ENCODE results near the gene GPC5. TPM values are rescaled to one million over a fixed set of nuclear protein-coding genes. Genes with fewer than 3 reads are reported as not detected.

GPC5 gene
- total and polyA plus RNA-seq, 2 donors (not counting 3 experiments of a cell fraction or from before 2014, with no cell fraction given), result 0.59 to 0.97 TPM

GRCh38 chr13:92574499-92574898, 1176.1 kb downstream of the GPC5 start:
- Histone ChIP-seq H3K4me1 (ENCODE audit: control insufficient read depth, extremely low read depth, insufficient read depth, low read length) (no peaks in the 10 kb centered on the region), H3K4me2 (ENCODE audit: insufficient read depth, low read length) (no peak overlapping the region), H4K20me1 (replicated peaks; ENCODE audit: control insufficient read depth, extremely low read depth, insufficient read depth, low read length) (no peaks in the 10 kb centered on the region), H3K4me3 (replicated peaks in 1 of 3; ENCODE audit: insufficient read depth in 1 of 3, low read depth in 1 of 3, low read length in 3 of 3) (no peak overlapping the region), H3K9me3 (replicated peaks; ENCODE audit: control insufficient read depth, insufficient read depth, low read length) (peaks cover 5% of the 10 kb centered on the region), H2AFZ (ENCODE audit: low read depth, low read length) (no peak overlapping the region), H3K27me3 (ENCODE audit: control insufficient read depth in 2 of 2, insufficient read depth in 2 of 2, low read length in 2 of 2) (no peaks in the 10 kb centered on the region), H3K36me3 (ENCODE audit: control insufficient read depth in 2 of 2, extremely low read depth in 1 of 2, insufficient read depth in 2 of 2, low read length in 2 of 2) (no peaks in the 10 kb centered on the region), H3K9me1 (replicated peaks; ENCODE audit: control insufficient read depth, extremely low read depth, insufficient read depth, low read length) (no peaks in the 10 kb centered on the region), H3K79me2 (ENCODE audit: control insufficient read depth, insufficient read depth, low read length) (no peaks in the 10 kb centered on the region), H3K9ac (replicated peaks; ENCODE audit: extremely low read depth, insufficient read depth, low read length) (no peak overlapping the region), H3K27ac (ENCODE audit: insufficient read depth, low read depth, low read length) (no peak overlapping the region)
- DNase-seq (ENCODE audit: low read depth, low spot score) (no peak), FAIRE-seq (no peak)
- dilution Hi-C loops (cut with MboI; ENCODE audit: extremely low pct_ligation_motif_present, low sequenced_read_pairs) (no loop called here), intact Hi-C loops (cut with micrococcal nuclease) (no loop called here)
- BruUV-seq (replicated peaks), result no TSS peak
- TF ChIP-seq FOS (IDR thresholded peaks at IDR 0.05; ENCODE audit: borderline replicate concordance, insufficient read depth, low read length), result no peak
- no peak for TF ChIP-seq CTCF (IDR thresholded peaks at IDR 0.05; ENCODE audit: extremely low read depth in 1 of 2, insufficient read depth in 1 of 2, low read depth in 1 of 2, low read length in 2 of 2)
- TF ChIP-seq MYC (IDR thresholded peaks at IDR 0.05; ENCODE audit: low read depth, low read length), result no peak
- TF ChIP-seq EZH2 (IDR thresholded peaks at IDR 0.05; ENCODE audit: borderline replicate concordance, low read depth, low read length, severe bottlenecking), result no peak
- no peak for TF ChIP-seq POLR2A (IDR thresholded peaks at IDR 0.05; ENCODE audit: low read depth, low read length)
- TF ChIP-seq JUN (IDR thresholded peaks at IDR 0.05; ENCODE audit: borderline replicate concordance, insufficient read depth, insufficient read length, low read depth), result no peak
- TF ChIP-seq, protein P1, sequence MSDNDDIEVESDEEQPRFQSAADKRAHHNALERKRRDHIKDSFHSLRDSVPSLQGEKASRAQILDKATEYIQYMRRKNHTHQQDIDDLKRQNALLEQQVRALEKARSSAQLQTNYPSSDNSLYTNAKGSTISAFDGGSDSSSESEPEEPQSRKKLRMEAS (IDR thresholded peaks at IDR 0.05; ENCODE audit: insufficient read depth, insufficient read length), result no peak
- no peak for TF ChIP-seq GATA2 (IDR thresholded peaks at IDR 0.05; ENCODE audit: insufficient read depth, insufficient read length, low read depth, low read length)
- no peak for TF ChIP-seq POLR2AphosphoS5 (IDR thresholded peaks at IDR 0.05; ENCODE audit: insufficient read depth, low read depth, low read length)
- ChIA-PET CTCF (no interaction called here), POLR2A (no interaction called here)

All from endothelial cell of umbilical vein (primary cell).